Measurements from ENCODE around the gene BET1L.
"Not testable (repeated sequence)": the region's sequence is repeated elsewhere in the genome, so short reads cannot be mapped to it uniquely, and the experiment has no call there.

BET1L gene

GRCh38 chr11:193481-193880 is 13.7 kb downstream of the BET1L start:
- DNase-seq, result not testable (repeated sequence)

DNA sequence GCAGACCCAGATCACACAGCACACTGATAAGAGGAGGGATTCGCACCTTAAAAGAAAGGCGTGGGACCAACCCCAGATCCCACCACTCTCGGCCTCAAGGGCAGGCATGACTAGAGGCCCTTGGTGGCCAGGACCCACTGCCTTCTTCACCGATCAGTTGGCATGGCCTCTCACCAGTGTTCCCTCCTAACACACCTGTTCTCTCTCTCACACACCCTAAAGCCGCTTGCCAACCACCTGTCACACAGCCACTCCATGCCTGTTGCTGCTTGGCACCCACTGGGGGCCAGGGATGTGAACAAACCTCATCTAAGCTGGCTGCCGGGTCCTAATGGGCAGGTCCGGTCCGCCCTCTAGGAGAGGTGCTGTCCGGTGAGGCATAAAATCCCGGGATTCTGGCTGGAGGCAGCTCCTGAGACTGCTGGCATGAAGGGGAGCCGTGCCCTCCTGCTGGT is 14.5 kb downstream of the BET1L start, which contains the start of gene SCGB1C1:
Gene SCGB1C1, plus strand, starts transcription at position 405 of the 455 bp plus-strand sequence. Its CDS starts 22 bp downstream, at position 427.
- DNase-seq, result not testable (repeated sequence)

DNA sequence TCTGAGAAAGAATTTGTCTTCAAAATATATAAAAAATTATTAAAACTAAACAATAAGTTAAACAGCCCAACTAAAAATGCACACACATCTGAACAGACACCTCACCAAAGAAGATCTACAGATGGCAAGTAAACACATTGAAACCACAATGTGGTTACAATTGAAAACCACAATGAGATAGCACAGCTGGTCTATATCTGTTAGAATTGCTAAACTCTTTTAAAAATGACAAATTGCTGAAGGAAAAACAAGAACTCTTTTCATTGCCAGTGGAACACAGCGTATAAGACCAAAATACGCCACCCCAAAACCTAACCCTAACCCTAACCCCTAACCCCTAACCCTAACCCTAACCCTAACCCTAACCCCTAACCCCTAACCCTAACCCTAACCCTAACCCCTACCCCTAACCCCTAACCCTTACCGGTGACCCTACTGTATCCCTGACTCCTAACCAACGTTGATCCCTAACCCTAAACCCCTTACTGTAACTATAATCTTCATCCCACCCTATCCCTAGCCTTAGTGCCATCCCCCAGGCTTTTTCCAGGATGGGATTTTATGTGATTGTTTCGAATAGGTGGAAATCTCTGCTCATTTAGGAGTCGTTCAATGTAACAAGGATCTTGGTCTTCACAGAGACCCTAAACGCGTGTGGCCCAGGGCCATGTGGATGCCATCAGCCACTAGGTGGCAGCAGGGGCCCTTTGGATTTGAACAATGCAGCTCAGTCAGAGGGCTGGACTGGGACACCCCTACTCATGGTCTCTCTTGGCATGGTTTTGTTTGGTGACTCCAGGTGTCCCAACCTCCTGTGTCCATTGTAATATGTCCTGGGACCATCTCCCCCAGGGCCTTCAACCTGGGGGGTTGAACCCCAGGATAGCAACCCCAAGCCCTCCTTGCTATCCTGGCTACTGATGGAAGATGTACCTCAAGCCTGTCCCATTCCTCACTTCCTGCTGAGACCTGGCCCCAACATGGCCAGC is 15.4 kb downstream of the BET1L start:
- DNase-seq, result not testable (repeated sequence)

DNA sequence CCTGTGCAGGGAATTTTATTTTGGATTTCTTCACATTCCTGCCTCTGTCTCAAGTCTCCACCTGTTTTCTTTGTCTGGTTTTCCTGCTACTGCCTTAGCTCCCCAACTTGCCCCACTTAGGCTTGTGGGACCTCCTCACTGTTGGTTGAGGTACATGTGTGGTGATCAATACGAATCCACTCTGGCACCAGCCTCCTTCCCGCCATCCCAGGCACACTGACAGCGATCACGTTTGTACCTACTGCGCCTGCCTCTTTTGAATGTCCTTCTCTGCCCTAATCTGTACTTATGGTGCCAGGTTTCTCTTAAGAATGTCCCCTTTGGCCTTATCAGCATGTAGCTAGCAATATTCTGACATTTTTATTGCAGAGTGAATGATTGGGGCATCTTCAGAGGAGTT is 16.7 kb downstream of the BET1L start:
- DNase-seq, result not testable (repeated sequence)

DNA sequence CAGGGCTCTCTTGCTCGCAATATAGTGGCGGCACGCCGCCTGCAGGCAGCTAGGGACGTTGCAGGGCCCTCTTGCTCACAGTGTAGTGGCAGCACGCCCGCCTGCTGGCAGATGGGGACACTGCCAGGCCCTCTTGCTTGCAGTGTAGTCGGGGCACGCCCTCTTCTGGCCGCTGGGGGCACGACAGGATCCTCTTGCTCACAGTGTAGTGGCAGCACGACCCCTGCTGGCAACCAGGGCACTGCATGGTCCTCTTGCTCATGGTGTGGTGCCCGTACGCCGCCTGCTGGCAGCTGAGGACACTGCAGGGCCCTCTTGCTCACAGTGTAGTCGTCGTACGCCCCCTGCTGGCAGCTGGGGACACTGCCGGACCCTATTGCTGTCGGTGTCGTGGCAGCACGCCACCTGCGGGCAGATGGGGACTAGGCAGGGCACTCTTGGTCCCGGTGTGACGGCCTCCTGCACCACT is 17.3 kb downstream of the BET1L start:
- DNase-seq, result not testable (repeated sequence)

GRCh38 chr11:189200-189783 is 17.9 kb downstream of the BET1L start:
- not testable (repeated sequence) for DNase-seq

DNA sequence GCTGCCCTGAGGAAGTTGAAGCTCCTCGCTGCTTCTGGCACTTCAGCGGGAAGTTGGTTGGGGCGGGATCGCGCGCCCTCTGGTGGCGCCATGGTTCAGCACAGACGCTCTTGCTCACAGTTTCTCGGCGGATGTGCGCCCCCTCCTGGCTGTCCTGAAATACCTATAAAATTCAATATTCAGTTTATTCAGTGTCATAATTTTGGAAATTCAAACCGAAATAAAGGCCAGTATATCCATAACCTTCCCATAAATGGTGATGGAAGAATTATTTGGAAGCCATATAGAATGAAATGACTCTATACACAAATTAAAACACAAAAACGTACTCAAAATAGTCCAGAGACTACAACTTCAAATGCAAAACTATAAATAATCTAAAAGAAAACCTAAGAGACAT is 27.0 kb downstream of the BET1L start:
- not testable (repeated sequence) for DNase-seq

Measured in inflammatory macrophage treated with lipopolysaccharide for 1 hour (primary cell).